Measurements from ENCODE around the gene ZFHX2. TPM values are rescaled to one million over a fixed set of nuclear protein-coding genes. Genes with fewer than 3 reads are reported as not detected.

Gene ZFHX2
- total and polyA plus RNA-seq, 2 of the 13 experiments (the other 11 are each of a cell fraction or from before 2014, with no cell fraction given), result 0.17 to 0.44 TPM

DNA sequence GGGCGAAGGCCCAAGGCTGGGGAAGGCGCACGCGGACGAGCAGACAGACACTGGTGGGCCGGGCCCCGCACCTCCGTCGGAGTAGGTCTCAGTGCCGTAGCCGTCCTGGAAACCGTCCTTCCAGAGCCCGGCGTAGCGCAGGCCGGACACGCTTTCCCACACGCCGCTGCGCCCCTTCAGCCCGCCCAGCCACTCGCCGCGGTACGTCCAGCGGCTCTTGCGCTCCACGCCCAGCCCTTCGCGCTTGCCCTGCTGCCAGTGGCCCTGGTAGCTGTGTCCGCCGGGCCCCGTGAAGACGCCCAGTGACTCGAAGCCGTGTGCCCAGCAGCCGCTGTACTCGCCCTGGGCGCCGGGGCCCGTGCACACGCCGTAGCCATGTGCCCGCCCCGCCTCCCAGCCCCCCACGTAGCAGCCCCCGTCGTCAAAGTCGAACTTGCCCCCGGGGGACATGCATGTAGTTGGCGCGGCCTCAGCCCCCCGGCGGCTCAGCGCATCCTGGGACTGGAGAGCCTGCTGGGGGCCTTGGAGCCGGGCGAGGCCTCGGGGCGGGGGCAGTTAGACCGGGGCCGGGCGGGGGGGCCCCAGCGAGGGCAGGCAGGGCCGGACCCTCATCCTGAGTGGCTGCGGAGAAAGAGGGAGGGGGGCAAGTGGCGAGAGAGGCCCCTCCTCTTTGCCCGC lies 25.6 kb upstream of the ZFHX2 start:
- no peak for FAIRE-seq
- TF ChIP-seq, protein P1, sequence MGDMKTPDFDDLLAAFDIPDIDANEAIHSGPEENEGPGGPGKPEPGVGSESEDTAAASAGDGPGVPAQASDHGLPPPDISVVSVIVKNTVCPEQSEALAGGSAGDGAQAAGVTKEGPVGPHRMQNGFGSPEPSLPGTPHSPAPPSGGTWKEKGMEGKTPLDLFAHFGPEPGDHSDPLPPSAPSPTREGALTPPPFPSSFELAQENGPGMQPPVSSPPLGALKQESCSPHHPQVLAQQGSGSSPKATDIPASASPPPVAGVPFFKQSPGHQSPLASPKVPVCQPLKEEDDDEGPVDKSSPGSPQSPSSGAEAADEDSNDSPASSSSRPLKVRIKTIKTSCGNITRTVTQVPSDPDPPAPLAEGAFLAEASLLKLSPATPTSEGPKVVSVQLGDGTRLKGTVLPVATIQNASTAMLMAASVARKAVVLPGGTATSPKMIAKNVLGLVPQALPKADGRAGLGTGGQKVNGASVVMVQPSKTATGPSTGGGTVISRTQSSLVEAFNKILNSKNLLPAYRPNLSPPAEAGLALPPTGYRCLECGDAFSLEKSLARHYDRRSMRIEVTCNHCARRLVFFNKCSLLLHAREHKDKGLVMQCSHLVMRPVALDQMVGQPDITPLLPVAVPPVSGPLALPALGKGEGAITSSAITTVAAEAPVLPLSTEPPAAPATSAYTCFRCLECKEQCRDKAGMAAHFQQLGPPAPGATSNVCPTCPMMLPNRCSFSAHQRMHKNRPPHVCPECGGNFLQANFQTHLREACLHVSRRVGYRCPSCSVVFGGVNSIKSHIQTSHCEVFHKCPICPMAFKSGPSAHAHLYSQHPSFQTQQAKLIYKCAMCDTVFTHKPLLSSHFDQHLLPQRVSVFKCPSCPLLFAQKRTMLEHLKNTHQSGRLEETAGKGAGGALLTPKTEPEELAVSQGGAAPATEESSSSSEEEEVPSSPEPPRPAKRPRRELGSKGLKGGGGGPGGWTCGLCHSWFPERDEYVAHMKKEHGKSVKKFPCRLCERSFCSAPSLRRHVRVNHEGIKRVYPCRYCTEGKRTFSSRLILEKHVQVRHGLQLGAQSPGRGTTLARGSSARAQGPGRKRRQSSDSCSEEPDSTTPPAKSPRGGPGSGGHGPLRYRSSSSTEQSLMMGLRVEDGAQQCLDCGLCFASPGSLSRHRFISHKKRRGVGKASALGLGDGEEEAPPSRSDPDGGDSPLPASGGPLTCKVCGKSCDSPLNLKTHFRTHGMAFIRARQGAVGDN (CRISPR knock-in tag; IDR thresholded peaks at IDR 0.05), result peak; percentile 44; the same call in 1 of the 2 replicates
- TF ChIP-seq ZNF224 (CRISPR knock-in tag; IDR thresholded peaks at IDR 0.05), result no peak
- TF ChIP-seq CHCHD3 (CRISPR knock-in tag; IDR thresholded peaks at IDR 0.05), result peak; percentile 80; the same call in 1 of the 2 replicates
- TF ChIP-seq, protein P2, sequence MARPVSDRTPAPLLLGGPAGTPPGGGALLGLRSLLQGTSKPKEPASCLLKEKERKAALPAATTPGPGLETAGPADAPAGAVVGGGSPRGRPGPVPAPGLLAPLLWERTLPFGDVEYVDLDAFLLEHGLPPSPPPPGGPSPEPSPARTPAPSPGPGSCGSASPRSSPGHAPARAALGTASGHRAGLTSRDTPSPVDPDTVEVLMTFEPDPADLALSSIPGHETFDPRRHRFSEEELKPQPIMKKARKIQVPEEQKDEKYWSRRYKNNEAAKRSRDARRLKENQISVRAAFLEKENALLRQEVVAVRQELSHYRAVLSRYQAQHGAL (CRISPR knock-in tag; IDR thresholded peaks at IDR 0.05; ENCODE audit: not compliant biosample characterization), result no peak
- peak; percentile 32; the same call in 1 of the 2 replicates for TF ChIP-seq ZFY (CRISPR knock-in tag; IDR thresholded peaks at IDR 0.05)
- TF ChIP-seq ZNF768 (CRISPR knock-in tag; IDR thresholded peaks at IDR 0.05), result peak; percentile 34; the same call in 1 of the 2 replicates
- no peak for TF ChIP-seq ZNF441 (CRISPR knock-in tag; IDR thresholded peaks at IDR 0.05; ENCODE audit: borderline replicate concordance)
- TF ChIP-seq HOXA3 (CRISPR knock-in tag; IDR thresholded peaks at IDR 0.05), result peak; percentile 45
- TF ChIP-seq HOXD1 (CRISPR knock-in tag; IDR thresholded peaks at IDR 0.05), result 0 out of 2 replicates have a peak, but pooled peaks have one; percentile 44
- TF ChIP-seq KDM5A (IDR thresholded peaks at IDR 0.05; ENCODE audit: borderline replicate concordance, low read length), result no peak

More for the DNA sequence above, 25.6 kb upstream of the ZFHX2 start:
- Histone ChIP-seq H3K27me3 (ENCODE audit: control insufficient read depth in 1 of 2, insufficient read depth in 2 of 2, low read length in 2 of 2) (peaks cover 0 to 2% of the 10 kb centered on the region in 2 experiments; a peak in 2 of 5 replicates), H3K27ac (ENCODE audit: extremely low read length, insufficient read depth, low read length) (no peak overlapping the region), H3K9me3 (ENCODE audit: low read length) (no peaks in the 10 kb centered on the region), H3K36me3 (replicated peaks in 1 of 2; ENCODE audit: control insufficient read depth in 1 of 2, insufficient read depth in 2 of 2, low read length in 2 of 2) (no peaks in the 10 kb centered on the region), H3K79me2 (ENCODE audit: insufficient read depth, low read length) (no peaks in the 10 kb centered on the region), H3K4me3 (replicated peaks in 1 of 3; ENCODE audit: insufficient read depth in 1 of 3, low read depth in 2 of 3, low read length in 3 of 3) (no peak overlapping the region; a peak in 1 of 6 replicates), H4K20me1 (ENCODE audit: insufficient read depth, low read length) (no peaks in the 10 kb centered on the region), H2AFZ (ENCODE audit: low read length) (no peak overlapping the region), H3K4me2 (ENCODE audit: low read depth, low read length) (no peak overlapping the region), H3K4me1 (ENCODE audit: insufficient read depth, low read length) (peaks cover 45% of the 10 kb centered on the region), H3K9ac (ENCODE audit: insufficient read depth, low read depth, low read length) (no peak overlapping the region)
- ATAC-seq (no peak), DNase-seq (ENCODE audit: low spot score) (no peak)
- CTCF ChIA-PET (ENCODE audit: low intra/inter-chr PET ratio, low total read pairs), result no interaction called here
- POLR2A ChIA-PET, result interaction anchor here (8.8 kb wide), 1 partner anchor 59 kb away, joined by 924 read pairs; the partner anchor contains the start of gene DHRS2
- intact Hi-C loops (cut with micrococcal nuclease; ENCODE audit: unreplicated experiment) (no loop called here), in situ Hi-C loops (cut with HindIII; ENCODE audit: extremely low pct_ligation_motif_present, low pct_unique_long_range_greater_than_20kb) (no loop called here)
- 85% methylated on average over 65 of the region's 67 CpGs for WGBS (ENCODE audit: low lambda C conversion rate)
- no TSS peak for BruUV-seq (replicated peaks)

Measured in HepG2 (cell line).